Measurements from ENCODE around the gene UPF1. TPM values are rescaled to one million over a fixed set of nuclear protein-coding genes. Genes with fewer than 3 reads are reported as not detected.

The UPF1 gene
- total RNA-seq, 1 donor from 2014 or later = 75.8 TPM

GRCh38 chr19:18790566-18791314 lies 41.0 kb upstream of the UPF1 start, which contains the start of gene COMP:
Gene COMP, minus strand, starts transcription at chr19:18791305. Its CDS starts 36 bp downstream, at chr19:18791269.
- Histone ChIP-seq H3K27ac (no peak within 1 kb of the TSS), H3K4me3 (peak within 1 kb of the TSS; percentile 39), H3K36me3 (no peaks in the 10 kb centered on the region), H3K9me3 (no peaks in the 10 kb centered on the region), H3K4me1 (peaks cover 42% of the 10 kb centered on the region), H3K27me3 (ENCODE audit: low read depth) (peaks cover 93% of the 10 kb centered on the region)
- TF ChIP-seq CTCF (IDR thresholded peaks at IDR 0.05) = no peak
- DNase-seq (no peak), ATAC-seq (no peak)
- intact Hi-C loops (cut with DNase I) = no loop called here

GRCh38 chr19:18791315-18791678 lies 40.5 kb upstream of the UPF1 start:
- peaks cover 93% of the 10 kb centered on the region for H3K27me3 ChIP-seq (ENCODE audit: low read depth)
- no peak overlapping the region for H3K27ac ChIP-seq
- H3K4me1 ChIP-seq = peaks cover 39% of the 10 kb centered on the region
- no peak overlapping the region for H3K4me3 ChIP-seq
- intact Hi-C loops (cut with DNase I) = no loop called here
- DNase-seq (no peak), ATAC-seq (no peak)
- H3K36me3 ChIP-seq = no peaks in the 10 kb centered on the region
- no peaks in the 10 kb centered on the region for H3K9me3 ChIP-seq
- TF ChIP-seq CTCF (IDR thresholded peaks at IDR 0.05) = no peak

GRCh38 chr19:18792661-18793060 lies 39.1 kb upstream of the UPF1 start:
- no peak overlapping the region for H3K4me3 ChIP-seq
- DNase-seq (no peak), ATAC-seq (no peak)
- H3K27ac ChIP-seq = no peak overlapping the region
- H3K36me3 ChIP-seq = no peaks in the 10 kb centered on the region
- no peaks in the 10 kb centered on the region for H3K9me3 ChIP-seq
- intact Hi-C loops (cut with DNase I) = no loop called here
- no peak for TF ChIP-seq CTCF (IDR thresholded peaks at IDR 0.05)
- peaks cover 90% of the 10 kb centered on the region for H3K27me3 ChIP-seq (ENCODE audit: low read depth)
- peaks cover 36% of the 10 kb centered on the region for H3K4me1 ChIP-seq

DNA sequence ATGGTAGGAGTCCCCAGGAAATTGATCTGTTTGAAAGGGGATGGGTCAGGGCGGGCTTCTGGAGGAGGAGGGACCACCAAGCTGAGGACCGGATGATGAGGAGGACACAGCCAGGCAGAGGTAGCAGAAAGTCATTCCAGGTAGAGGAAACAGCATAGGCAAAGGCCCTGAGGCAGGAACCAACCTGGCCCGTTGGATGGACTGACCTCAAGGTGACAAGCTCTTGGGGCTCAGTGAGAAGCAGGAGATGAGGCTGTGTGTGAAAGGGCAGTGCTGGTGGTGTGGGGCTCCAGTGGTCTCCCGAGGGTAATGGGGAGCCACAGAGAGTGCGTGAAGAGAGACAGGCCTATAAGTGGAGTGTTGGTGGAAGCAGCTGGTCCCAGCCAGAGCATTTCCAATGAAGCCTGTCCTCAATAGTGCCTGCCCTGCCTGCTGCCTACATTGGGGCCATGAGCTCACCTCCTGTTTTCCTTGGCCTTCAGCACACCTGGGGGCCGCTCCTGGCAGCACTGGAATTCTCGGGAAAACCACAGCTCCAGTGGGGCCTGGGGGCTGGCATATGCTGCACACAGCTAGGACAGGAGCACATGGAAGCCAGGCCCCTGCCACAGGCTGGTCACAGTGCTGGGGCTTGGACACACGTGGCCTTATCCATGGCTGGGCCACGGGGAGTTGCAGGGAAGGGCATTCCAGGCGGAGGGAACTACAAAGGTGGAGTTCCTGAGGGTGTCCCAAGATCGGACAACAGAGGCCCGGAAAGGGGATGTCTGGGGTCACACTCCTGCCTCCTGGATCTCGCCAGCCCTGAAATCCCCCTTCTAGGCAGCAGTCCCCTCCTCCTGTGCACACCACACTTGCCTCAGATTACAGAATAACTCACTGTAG lies 38.4 kb upstream of the UPF1 start:
- no peaks in the 10 kb centered on the region for H3K9me3 ChIP-seq
- DNase-seq (no peak), ATAC-seq (no peak)
- H3K27ac ChIP-seq = no peak overlapping the region
- no peak for TF ChIP-seq CTCF (IDR thresholded peaks at IDR 0.05)
- H3K4me3 ChIP-seq = no peak overlapping the region
- peaks cover 90% of the 10 kb centered on the region for H3K27me3 ChIP-seq (ENCODE audit: low read depth)
- H3K36me3 ChIP-seq = no peaks in the 10 kb centered on the region
- peaks cover 29% of the 10 kb centered on the region for H3K4me1 ChIP-seq
- intact Hi-C loops (cut with DNase I) = no loop called here

GRCh38 chr19:18794029-18794313 lies 37.8 kb upstream of the UPF1 start:
- peaks cover 90% of the 10 kb centered on the region for H3K27me3 ChIP-seq (ENCODE audit: low read depth)
- peaks cover 23% of the 10 kb centered on the region for H3K4me1 ChIP-seq
- no peak for ATAC-seq
- no peak overlapping the region for H3K27ac ChIP-seq
- H3K36me3 ChIP-seq = no peaks in the 10 kb centered on the region
- no peaks in the 10 kb centered on the region for H3K9me3 ChIP-seq
- no peak overlapping the region for H3K4me3 ChIP-seq
- no peak for TF ChIP-seq CTCF (IDR thresholded peaks at IDR 0.05)
- intact Hi-C loops (cut with DNase I) = no loop called here
- DNase-seq = no peak
